ENCODE measurements around the gene WNT1.

- TF ChIP-seq EZH2 (IDR thresholded peaks at IDR 0.05): no peak
- TF ChIP-seq POLR2AphosphoS5 (IDR thresholded peaks at IDR 0.05; ENCODE audit: borderline replicate concordance, low read depth, low read length): no peak
- TF ChIP-seq FOXP2 (optimal IDR thresholded peaks at IDR 0.05; ENCODE audit: control extremely low read depth, extremely low read length, insufficient read depth): no peak
Measured at GRCh38 chr12:48982397-48983080, 4.4 kb downstream of the WNT1 start.
